HG03442 (cell line): Measurements from ENCODE around the gene BUD23.
"Not testable (repeated sequence)": the region's sequence is repeated elsewhere in the genome, so short reads cannot be mapped to it uniquely, and the experiment has no call there.

Experiments used
- ATAC-seq: cut with Tn5 transposase; IDR thresholded peaks from one replicate; pipeline ENCODE4 v1.9.1; 2021; ENCODE audit warnings: mild to moderate bottlenecking, moderate library complexity; ENCODE audit not compliant: unreplicated experiment

The BUD23 gene

DNA sequence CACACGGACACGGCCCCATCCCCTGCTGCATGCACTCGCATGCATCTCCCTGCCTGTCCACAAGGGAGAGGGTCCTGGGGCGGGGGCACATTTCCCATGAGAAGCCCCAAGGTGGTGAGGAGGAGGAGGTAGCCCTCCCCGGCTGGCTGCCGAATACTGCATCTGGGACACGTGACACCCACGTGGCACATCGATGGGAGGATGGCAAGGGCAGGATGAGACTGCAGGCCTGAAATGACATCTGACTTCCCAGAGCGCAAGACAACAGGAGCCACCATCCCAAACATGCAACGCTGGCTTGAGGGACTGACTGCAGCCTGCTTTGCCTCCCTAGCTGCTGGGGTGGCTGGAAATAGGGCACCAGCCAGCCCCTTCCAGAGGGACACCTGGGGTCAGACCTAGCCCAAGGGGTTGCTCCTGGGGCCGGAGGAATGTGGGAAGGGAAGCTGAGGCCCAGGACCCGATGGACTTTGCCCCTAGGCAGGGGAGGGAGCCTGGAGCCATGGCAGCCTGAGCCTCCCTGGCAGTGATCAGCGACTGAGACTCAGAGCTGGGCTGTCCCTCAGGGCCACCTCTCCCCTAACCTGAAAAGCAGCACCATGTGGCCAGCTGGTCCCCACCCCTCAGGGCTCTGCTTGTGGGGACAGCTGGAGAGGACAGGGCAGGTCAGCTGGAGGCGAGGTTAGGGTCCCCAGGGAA, 16.1 kb downstream of the BUD23 start:
- ATAC-seq = no peak

DNA sequence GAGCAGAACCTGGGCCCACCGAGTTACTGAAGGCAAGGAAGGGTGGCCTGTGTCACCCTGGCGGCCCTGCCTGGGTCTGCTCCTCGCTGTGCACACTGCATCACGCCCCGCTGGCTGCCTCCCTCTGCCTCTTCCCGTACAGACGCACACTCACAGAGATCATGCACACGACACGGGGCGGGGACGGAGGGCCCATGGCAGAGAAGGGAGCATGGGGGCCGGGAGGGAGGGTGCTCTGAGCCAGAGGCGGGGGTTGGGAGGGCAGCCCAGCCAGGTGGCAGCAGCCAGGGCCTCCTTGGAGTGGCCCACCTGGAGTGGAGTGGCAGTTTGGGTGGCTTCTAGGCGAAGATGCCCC, 16.6 kb downstream of the BUD23 start:
- no peak for ATAC-seq

DNA sequence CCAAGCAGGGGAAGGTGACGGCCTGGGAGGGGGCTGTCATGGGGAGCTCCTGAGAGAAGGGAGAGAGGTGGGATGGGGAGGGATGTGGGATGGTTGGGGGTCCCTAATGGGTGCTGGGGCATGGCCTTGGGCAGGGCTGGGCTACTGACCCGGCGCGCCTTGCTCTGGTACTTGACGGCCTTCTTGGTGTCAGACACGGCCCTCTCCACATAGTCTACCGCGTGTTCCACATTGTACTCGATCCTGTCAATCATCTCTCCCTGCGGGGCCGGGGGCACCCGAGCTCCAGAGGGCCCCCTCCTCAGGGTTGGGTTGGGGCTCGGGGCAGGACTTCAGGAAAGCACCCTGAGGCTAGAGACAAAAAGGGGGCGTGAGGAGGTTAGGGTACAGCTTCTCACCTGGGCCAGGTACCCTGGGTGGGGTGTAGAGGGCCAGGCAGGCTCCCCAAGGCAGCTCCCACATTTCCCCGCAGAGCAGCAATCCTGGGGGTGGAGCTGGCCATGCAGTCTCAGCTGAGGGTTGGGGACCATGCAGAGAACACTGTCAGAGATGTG, 17.3 kb downstream of the BUD23 start:
- no peak for ATAC-seq

DNA sequence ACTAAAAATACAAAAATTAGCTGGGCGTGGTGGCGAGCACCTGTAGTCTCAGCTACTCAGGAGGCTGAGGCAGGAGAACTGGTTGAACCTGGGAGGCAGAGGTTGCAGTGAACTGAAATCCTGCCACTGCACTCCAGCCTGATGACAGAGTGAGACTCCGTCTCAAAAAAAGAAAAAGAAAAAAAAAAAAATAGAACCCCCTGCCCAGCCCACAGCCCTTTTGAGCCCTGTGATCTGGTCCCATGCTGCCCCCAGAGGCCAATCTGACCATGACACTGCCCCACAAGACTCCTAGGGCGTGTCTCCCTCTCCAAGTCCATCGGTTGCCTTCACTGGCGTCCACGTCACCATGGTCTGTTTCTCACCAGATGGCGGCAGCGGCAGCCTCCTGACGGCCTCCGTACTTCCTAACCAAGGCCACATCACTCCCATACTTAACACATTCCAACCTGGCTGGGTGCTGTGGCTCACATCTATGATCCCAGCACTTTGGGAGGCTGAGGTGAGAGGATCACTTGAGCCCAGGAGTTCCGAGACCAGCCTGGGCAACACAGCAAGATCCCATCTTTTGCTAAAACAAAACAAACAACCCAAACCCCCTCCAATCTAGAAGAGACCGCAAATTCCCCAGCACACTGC, 18.1 kb downstream of the BUD23 start:
- ATAC-seq = no peak

DNA sequence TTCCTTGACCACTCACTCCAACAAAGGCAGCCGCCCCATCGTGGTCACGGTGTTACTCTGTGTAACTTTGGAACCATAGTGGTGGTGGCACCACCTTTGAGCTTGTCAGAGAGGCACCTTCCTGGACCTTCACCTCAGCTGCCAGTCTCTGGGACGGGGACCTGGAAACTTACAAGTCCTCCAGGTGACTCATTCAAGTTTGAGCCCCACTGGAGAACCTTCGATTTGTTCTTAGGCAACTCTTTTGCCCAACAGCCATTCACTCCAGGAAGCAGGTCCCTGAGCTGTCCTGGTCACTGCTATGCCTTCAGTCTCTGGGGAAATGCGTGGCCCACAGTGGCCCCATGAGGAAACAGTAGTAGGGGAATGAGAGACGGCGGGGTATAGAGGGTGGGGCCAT, 18.8 kb downstream of the BUD23 start:
- ATAC-seq = no peak

DNA sequence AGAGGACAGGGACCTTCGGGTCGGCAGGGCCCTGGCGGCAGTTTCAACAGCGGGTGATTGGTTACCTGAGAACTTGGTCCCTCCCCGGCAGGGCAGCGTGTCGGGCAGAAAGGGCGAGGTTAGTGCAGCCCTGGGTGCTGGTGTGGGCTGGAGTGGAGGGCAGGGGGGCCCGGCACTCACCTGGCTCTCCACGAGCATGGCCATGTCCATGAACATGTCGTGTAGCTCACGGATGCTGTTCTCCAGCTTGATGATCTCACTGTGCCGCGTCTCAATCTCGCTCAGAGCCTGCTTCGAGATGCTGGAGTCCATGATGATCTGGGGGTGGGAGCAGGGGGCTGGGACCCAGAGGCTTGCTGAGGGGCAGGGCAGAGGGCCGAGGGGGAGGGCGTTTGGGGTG, 19.3 kb downstream of the BUD23 start:
- no peak for ATAC-seq

DNA sequence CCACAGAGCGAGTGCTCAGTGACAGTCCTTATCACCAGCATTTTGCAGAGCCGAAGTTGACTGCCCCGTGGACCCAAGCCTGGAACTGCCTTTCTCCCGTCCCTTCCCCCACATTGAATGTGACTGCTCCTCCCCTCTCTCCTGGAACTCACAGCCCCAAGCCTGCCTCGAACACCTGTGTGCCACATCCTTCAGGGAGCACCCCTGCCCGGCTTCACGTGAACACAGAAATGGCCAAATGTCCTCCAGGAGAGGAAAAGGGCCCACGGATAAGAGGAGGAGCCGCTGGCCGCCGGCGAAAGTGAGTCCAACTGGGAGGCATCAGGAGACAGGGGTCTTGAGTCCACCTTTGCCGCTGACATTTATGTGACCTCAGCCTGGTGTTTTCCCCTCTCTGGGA, 19.8 kb downstream of the BUD23 start:
- ATAC-seq = no peak

DNA sequence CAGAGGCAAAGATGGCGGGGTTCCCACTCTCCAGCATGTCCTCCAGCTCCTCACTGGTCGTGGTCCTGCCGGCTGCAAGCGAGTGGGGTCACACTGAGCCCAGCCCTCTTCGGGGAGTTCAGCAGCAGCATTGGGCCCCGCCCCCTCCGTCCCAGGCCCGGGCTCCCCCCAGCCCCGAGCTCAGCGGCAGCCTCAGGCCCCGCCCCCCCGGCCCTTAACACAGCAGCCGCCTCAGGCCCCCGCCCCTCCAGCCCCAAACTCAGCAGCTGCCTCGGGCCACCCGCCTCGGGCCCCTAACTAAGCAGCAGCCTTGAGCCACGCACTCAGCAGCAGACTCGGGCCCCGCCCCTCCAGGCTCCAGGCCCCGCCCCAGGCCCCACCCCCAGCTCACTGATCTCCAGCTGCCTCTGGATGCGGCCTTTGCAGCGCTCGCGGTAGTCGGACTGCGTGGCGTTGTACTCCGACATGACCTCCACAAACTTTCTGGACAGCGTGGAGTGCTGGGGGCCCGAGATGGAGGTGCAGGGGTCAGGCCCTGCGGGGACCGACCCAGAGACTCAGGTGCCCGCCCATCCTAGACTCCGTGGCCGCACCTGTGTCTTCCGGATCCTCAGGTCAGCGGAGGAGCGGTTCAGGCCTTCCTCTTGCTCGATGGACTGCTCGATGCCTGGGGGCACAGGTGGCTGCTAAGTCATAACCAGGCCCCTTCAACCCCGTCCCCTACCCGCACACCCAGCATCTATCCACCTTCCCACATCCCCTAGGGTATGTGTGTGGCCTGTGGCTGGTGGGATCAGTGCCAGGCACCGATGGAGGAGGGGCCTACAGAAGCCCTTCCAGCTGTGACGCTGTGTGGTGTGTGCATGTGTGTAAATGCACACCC, 20.6 kb downstream of the BUD23 start:
- ATAC-seq = no peak

DNA sequence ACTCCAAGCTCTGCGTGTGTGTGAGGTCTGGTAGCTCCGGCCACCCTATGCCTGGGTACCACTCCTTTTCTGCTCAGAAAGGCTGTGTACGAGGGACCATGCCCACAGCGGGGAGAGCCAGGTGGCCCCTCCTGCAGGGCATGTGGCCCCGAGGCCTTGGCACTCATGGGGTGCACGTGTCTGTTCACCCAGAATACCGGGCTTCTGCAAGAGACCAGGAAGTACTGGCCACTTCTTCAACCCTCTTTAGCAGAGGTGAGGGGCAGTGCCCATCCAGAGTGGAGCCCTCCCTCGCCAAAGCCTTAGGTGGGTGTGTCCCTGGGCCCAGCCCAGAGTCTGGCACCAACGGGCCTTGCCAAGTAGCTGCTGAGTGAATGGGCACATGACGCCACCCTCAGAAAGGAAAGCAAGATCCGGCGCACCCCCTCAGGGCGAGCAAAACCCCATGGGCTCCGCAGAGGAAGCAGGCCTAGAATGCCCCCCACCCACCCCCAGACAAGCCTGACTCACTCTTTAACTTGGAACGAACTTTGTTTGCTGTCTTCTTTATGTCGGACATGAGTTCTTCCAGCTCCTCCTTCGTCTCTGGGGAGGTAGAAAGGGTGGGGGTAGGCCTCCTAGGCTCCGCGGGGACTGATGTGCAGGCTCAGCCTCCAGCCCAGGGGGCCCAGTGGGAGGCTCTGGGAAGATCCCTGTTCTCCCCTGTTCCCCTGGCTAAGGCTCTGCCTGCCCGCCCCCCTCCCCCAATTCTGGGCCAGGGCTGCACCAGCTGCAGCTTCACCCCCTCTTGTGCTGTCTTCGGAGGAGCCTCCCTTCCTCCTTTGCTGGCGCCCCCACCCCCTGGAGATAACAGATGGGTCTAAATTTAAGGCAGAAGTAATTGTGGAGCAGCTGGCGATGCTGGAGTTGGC, 21.5 kb downstream of the BUD23 start:
- ATAC-seq = no peak

DNA sequence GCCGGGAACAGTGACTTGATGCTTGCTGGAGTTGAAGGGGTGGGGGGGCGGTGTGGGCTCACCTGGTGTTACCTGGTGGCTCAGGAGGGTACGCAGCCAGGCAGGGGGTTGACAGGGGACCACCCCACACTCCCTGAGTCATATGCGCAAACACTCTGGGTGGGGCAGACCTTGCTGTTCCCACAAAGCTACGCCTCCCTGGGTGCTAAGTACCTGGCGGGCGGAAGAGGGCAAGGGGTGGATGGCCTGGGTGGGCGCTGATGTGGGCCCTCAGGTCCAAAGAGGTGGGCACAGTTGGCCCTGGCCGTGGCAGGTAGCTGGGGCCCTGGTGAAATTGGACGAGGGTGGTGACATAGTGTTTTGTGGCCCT, 22.1 kb downstream of the BUD23 start:
- no peak for ATAC-seq

DNA sequence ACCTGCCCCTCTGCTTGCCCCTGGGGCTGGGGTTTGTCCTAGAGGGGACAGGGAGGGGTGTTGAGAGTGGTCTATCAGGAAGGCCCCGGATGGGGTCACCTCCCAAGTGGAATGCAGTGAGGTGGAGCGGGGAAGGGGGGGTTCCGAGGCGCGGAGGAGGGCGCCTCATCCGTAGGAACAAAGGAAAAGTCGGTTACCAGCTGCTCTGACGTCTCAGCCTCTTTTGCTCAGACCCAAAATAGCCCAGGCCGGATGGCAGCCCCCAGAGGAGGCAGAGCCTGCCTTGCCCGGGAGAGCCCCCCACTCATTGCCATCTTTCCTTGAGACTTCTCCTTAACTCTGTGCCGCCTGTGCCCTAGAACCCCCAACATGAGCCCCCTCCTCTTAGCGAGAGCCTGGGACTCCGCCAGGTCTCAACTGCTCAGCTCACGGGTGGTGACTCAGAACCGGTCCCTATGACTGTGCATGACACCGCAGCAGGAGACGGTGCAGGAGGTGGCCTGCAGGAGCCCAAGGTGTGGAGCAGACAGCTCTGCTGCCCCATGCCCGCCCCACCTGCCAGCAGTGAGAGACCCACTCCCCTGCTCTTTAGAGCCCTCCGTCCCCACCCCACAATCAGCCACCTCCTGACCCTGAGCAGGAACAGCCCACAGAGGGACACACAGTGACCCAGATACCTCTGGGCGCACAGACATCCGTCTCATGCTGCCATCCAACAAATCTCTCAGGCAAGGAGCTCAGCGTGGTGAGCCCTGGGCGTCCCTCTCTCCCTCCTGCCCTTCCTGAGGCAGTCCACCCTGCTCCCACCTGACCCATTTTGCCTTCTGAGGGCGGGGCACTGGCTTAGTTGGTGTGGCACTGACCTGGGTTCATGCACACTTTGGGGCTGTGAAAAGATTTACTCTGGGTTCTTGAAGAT, 23.0 kb downstream of the BUD23 start:
- ATAC-seq = no peak

DNA sequence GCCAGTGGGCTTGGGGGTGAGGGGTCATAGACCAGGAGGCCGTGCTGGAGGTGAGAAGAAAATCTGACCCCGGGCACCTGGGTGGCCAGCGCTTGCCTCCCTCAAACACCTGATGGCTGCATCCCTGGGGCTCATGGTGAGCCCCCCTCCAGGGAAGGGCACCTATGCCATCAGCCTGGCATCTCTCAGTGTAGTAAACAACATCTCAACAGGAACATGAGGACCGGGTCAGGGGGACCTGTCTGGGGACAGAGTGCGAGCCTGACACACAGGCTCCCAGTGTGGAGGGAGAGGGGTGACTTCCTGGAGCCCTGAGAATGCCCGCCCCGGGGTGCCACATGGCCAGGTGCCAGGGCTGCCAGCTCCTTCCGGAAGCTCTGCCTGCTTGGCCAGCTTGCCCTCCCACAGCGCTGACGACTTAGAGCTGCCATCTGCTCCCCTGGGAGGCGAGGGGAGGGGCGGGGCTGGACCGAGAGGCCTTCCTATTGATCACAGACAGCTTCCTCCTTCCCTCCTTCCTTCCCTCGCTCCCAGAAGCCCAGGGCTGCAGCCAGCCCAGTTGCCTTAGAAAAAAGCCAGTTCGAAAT, 23.7 kb downstream of the BUD23 start:
- ATAC-seq = no peak

DNA sequence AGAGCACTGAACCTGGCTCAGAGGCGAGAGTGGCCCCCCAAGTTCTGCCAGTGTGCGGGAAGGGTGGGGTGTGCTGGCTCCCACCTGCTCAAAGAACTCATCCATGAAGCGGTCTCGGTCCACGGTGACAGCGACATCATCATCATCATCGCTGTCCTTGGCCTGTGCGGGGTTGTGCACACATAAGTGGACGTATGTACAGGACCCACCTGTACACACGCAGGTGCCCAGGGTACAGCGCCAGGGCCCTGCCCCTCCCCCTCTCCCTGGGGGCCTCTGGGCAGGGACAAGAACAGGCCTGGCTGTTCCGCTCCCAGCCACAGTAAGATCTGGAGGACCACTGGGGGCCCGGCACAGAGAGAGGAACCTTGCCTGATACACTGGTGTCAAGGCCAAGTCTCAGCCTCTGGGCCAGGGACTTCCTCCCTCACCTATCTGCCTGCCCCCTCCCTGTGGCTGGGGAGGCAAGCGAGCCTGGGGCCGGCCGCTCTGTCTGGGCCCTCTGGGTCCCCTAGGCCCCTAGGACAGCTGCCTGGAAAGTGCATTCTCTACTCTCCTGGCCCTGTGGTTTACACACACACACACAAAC, 25.7 kb downstream of the BUD23 start:
- ATAC-seq = no peak

DNA sequence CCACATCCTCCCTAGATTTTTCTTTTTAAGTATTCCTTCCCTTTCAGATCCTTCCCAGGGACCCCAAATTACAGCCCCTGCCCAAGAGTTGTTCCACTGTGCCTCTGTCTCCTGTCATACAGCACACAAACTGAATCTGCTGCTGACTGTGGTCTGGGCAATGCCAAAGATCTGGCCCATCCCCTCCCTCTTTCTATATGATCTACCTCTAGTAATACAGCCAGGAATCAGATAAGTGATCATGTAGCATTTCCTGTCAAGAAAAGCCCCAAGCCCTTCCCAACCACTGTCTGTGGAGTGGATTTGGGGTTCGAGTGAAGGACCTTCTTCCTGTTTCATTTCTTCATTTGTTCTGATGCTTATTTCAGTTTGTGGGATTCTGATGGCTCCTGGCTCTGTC, 29.4 kb downstream of the BUD23 start:
- ATAC-seq = no peak

DNA sequence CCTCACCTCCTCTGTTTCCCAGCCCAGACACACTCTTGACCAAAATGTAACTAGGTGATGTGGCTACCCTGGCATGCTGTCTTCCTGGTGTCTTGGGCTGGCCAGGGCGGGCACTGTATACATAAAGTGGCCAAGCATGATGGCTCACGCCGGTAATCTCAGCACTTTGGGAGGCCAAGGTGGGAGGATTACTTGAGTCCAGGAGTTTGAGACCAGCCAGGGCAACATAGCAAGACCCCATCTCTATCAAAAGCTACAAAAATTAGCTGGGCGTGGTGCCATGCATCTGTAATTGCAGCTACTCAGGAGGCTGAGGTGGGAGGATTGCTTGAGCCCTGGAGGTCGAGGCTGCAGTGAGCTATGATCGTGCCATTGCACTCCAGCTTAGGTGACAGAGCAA, 29.9 kb downstream of the BUD23 start:
- not testable (repeated sequence) for ATAC-seq

DNA sequence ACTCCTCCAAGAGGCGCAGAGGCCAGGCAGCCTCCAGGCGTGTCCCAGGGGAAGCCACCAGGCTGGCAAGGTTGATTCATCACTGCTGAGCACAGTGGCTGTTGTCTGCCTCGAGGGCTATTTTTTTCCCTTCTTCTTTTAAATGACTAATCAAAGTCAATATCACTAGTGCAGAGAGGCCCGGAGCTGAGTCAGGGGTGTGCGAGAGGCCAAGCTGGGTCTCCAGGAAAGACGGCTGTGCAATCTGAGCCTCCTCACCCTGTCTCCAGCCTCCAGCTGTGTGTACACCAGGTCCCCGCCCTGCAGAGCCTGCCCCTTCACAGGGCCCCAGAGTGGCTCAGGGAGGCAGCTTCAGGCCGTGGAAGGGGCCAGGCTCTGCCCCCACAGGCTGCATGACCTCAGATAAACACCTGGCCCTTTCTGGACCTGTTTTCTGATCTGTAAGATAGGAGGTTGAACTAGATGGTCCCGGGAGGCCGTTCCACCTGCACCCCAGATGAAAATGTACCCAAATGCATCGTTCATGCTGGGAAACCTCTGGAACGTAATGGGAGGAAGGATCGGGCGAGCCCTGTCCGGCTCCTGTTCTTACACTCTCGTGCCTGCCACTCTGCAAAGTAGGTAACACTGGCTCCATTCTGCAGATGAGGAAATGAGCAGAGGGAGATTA, 32.4 kb downstream of the BUD23 start:
- ATAC-seq = peak; percentile 43

DNA sequence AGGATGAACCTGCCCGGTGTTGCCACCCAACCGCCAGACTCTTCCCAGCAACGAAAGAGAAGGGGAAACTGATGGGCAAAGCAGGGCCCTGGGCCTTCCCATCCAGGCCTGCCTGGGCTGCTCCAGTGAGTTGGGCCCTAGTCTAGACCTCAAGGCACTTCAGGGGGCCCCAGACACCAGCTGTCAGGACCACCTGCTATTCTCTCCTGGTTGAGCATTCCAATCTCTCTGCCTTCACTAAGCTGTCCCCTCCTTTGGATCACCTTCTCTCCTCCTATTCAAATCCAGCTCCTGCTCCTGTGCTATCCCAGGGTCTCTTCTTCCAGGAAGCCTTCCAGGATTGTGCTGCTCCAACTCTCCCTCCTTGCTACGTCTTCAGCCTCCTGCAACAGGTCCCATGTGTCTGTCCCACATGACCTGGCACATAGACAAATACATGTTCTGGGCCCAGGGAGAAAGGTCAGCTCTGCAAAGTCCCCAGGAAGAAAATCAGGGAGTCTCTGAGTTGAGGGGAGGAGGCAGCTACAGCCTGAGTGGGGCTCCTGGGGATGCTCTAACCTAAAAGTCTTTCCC, 33.0 kb downstream of the BUD23 start:
- ATAC-seq = no peak
